OCI-LY1 (cell line): Measurements from ENCODE around the gene NAV2.

Experiments
- H2AFZ ChIP-seq: fragments of 200-600 bp; sonication (generic), shearing (Covaris generic); 2 replicates; pipeline ENCODE4 v1.6.0; 2014; ENCODE audit warnings: antibody characterized with exemption, mild to moderate bottlenecking, low read length
- H3F3A ChIP-seq: fragments of 200-600 bp; sonication (generic), shearing (Covaris generic); 2 replicates; pipeline ENCODE4 v1.6.0; 2014; ENCODE audit warnings: mild to moderate bottlenecking, antibody characterized with exemption, low read length, moderate library complexity; ENCODE audit not compliant: insufficient read depth
- H3K27ac ChIP-seq: fragments of 200-600 bp; sonication (generic); 2 replicates; pipeline ENCODE4 v1.5.1; 2014; ENCODE audit warnings: low read length, mixed run types, mild to moderate bottlenecking, low read depth; ENCODE audit not compliant: poor library complexity, severe bottlenecking
- H3K27me3 ChIP-seq: fragments of 200-600 bp; sonication (generic); 2 replicates; pipeline ENCODE4 v1.6.0; 2014; ENCODE audit warnings: antibody characterized with exemption, mild to moderate bottlenecking, low read length, moderate library complexity; ENCODE audit not compliant: insufficient read depth
- H3K36me3 ChIP-seq: fragments of 200-600 bp; sonication (generic); 2 replicates; pipeline ENCODE4 v1.6.1; 2014; ENCODE audit warnings: mild to moderate bottlenecking, antibody characterized with exemption, low read length, moderate library complexity, mixed read lengths; ENCODE audit not compliant: insufficient read depth
- H3K4me1 ChIP-seq: fragments of 200-600 bp; sonication (generic); 2 replicates; pipeline ENCODE4 v1.5.1; 2014; ENCODE audit warnings: mild to moderate bottlenecking, low read length, moderate library complexity; ENCODE audit not compliant: insufficient read depth, severe bottlenecking
- H3K4me2 ChIP-seq: fragments of 200-600 bp; sonication (generic), shearing (Covaris generic); 2 replicates; pipeline ENCODE4 v1.6.1; 2014; ENCODE audit warnings: low read length
- H3K4me3 ChIP-seq: fragments of 200-600 bp; sonication (generic); 2 replicates; pipeline ENCODE4 v1.5.1; 2014; ENCODE audit warnings: low read length, low read depth, mild to moderate bottlenecking, mixed read lengths; ENCODE audit not compliant: poor library complexity, severe bottlenecking
- H3K79me2 ChIP-seq: fragments of 200-600 bp; shearing (Covaris generic); 2 replicates; pipeline ENCODE4 v1.6.1; 2016; ENCODE audit warnings: mixed run types, low read length, mixed read lengths; ENCODE audit not compliant: insufficient read depth
- H3K9ac ChIP-seq: fragments of 200-600 bp; sonication (generic), shearing (Covaris generic); 2 replicates; pipeline ENCODE4 v1.6.1; 2014; ENCODE audit warnings: mild to moderate bottlenecking, low read length, mixed read lengths
- H3K9me2 ChIP-seq: fragments of 200-600 bp; sonication (generic), shearing (Covaris generic); 2 replicates; pipeline ENCODE4 v1.6.1; 2014; ENCODE audit warnings: low read depth, mild to moderate bottlenecking, low read length, mixed read lengths
- H3K9me3 ChIP-seq: fragments of 200-600 bp; shearing (Covaris generic); 2 replicates; pipeline ENCODE4 v1.6.1; 2014; ENCODE audit warnings: low read length, mixed read lengths
- H4K20me1 ChIP-seq: fragments of 200-600 bp; sonication (generic), shearing (Covaris generic); 2 replicates; pipeline ENCODE4 v1.6.0; 2016; ENCODE audit warnings: mild to moderate bottlenecking, low read length; ENCODE audit not compliant: insufficient read depth
- CTCF ChIP-seq: fragments of 200-600 bp; sonication (generic), shearing (Covaris generic); IDR thresholded peaks from 2 replicates; pipeline ENCODE4 v1.5.1; 2017; ENCODE audit warnings: mild to moderate bottlenecking, antibody characterized with exemption, low read length, moderate library complexity, mixed read lengths
- EZH2 ChIP-seq: fragments of 200-600 bp; sonication (generic), shearing (Covaris generic); IDR thresholded peaks from 2 replicates; pipeline ENCODE4 v1.8.0; 2017; ENCODE audit warnings: borderline replicate concordance, mixed run types, mild to moderate bottlenecking, antibody characterized with exemption, low read length, moderate library complexity, mixed read lengths

NAV2 gene

GRCh38 chr11:19936461-19936860, 223.8 kb downstream of the NAV2 start:
- 0 out of 2 replicates have a peak, but pooled peaks cover 5% of the 10 kb centered on the region for H3K27me3 ChIP-seq
- H2AFZ ChIP-seq: no peak overlapping the region
- no peak overlapping the region for H3K4me2 ChIP-seq
- TF ChIP-seq EZH2 (no peak), CTCF (no peak)
- no peak overlapping the region for H3K9ac ChIP-seq
- no peak overlapping the region for H3K27ac ChIP-seq
- H3K9me2 ChIP-seq: no peaks in the 10 kb centered on the region
- H4K20me1 ChIP-seq: no peaks in the 10 kb centered on the region
- no peaks in the 10 kb centered on the region for H3K9me3 ChIP-seq
- no peak overlapping the region for H3K4me3 ChIP-seq
- H3K4me1 ChIP-seq: peaks cover 22% of the 10 kb centered on the region
- H3K79me2 ChIP-seq: no peaks in the 10 kb centered on the region
- H3F3A ChIP-seq: no peaks in the 10 kb centered on the region
- no peaks in the 10 kb centered on the region for H3K36me3 ChIP-seq

- Histone ChIP-seq H2AFZ (no peak overlapping the region), H4K20me1 (no peaks in the 10 kb centered on the region), H3K4me1 (peaks cover 23% of the 10 kb centered on the region), H3K9ac (no peak overlapping the region), H3F3A (no peaks in the 10 kb centered on the region), H3K4me3 (no peak overlapping the region), H3K27ac (peak overlapping the region; percentile 1), H3K9me2 (no peaks in the 10 kb centered on the region), H3K79me2 (no peaks in the 10 kb centered on the region), H3K4me2 (no peak overlapping the region; the same call in 1 of the 2 replicates), H3K36me3 (no peaks in the 10 kb centered on the region), H3K27me3 (0 out of 2 replicates have a peak, but pooled peaks cover 5% of the 10 kb centered on the region), H3K9me3 (no peaks in the 10 kb centered on the region)
- peak; percentile 87 for TF ChIP-seq CTCF
- no peak for TF ChIP-seq EZH2
Observed at GRCh38 chr11:19938169-19938856, 225.7 kb downstream of the NAV2 start.

GRCh38 chr11:19938866-19939265, 226.2 kb downstream of the NAV2 start:
- TF ChIP-seq EZH2 (no peak), CTCF (no peak)
- H3K9me3 ChIP-seq: no peaks in the 10 kb centered on the region
- no peak overlapping the region; the same call in 1 of the 2 replicates for H3K4me2 ChIP-seq
- H3K36me3 ChIP-seq: no peaks in the 10 kb centered on the region
- no peak overlapping the region for H2AFZ ChIP-seq
- no peaks in the 10 kb centered on the region for H4K20me1 ChIP-seq
- no peaks in the 10 kb centered on the region for H3K9me2 ChIP-seq
- peak overlapping the region; percentile 62 for H3K27ac ChIP-seq
- peaks cover 23% of the 10 kb centered on the region for H3K4me1 ChIP-seq
- no peaks in the 10 kb centered on the region for H3K79me2 ChIP-seq
- no peaks in the 10 kb centered on the region for H3F3A ChIP-seq
- H3K27me3 ChIP-seq: 0 out of 2 replicates have a peak, but pooled peaks cover 5% of the 10 kb centered on the region
- no peak overlapping the region for H3K9ac ChIP-seq
- H3K4me3 ChIP-seq: peak overlapping the region; percentile 33
